GF-D8 (cell line): ENCODE results near the gene SCO2.
"Not testable (repeated sequence)": the region's sequence is repeated elsewhere in the genome, so short reads cannot be mapped to it uniquely, and the experiment has no call there.

ENCODE experiments used
- DNase-seq: peaks from one replicate; lab custom pipeline; 2025; lab: John Stamatoyannopoulos, UW

SCO2 gene

DNA sequence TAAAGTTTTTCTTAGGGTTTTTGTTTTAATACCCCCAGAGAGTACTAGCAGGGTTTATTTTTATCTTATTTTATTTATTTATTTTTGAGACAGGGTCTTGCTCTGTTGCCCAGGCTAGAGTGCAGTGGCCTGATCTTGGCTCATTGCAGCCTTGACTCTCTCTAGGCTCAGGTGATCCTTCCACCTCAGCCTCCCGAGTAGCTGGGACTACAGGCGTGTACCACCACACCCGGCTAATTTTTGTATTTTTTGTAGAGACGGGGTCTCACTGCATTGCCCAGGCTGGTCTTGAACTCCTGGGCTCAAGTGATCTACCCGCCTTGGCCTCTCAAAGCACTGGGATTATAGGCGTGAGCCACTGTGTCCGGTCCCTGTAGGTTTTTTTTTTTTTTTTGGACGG is 5.2 kb downstream of the SCO2 start:
- DNase-seq = not testable (repeated sequence)

DNA sequence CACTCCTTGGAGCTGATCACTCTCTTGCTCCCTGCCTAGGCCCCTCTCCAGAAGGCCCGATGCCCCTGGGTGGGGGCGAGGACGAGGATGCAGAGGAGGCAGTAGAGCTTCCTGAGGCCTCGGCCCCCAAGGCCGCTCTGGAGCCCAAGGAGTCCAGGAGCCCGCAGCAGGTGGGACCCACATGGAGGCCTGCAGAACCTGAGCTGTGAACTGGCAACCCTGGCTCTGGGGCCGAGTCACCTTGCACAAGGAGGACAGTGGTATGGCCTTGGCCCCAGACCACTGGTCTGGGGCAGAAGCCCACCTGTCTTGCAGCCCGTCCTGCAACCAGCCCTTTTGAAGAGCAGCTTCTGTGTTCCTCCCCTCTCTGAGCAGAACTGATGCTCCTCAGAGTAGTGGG is 6.2 kb downstream of the SCO2 start:
- DNase-seq = no peak

DNA sequence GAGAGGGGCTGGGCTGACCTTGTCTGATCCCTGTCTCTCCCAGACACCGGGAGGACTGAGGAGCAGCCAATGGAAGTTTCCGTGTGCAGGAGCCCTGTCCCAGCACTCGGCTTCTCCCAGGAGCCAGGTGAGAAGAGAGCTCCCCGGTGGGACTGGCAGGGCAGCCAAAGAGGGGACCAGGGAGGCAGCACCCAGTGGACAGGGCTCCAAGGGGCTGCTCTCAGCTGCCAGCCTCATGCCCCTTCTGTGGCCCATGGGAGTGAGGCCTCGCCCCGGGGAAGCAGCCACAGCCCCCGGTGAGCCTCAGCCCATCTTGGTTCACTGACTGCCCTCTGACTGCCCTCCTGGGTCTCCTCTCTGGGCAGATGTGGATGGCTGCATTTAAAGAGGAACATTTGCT is 6.8 kb downstream of the SCO2 start:
- no peak for DNase-seq

DNA sequence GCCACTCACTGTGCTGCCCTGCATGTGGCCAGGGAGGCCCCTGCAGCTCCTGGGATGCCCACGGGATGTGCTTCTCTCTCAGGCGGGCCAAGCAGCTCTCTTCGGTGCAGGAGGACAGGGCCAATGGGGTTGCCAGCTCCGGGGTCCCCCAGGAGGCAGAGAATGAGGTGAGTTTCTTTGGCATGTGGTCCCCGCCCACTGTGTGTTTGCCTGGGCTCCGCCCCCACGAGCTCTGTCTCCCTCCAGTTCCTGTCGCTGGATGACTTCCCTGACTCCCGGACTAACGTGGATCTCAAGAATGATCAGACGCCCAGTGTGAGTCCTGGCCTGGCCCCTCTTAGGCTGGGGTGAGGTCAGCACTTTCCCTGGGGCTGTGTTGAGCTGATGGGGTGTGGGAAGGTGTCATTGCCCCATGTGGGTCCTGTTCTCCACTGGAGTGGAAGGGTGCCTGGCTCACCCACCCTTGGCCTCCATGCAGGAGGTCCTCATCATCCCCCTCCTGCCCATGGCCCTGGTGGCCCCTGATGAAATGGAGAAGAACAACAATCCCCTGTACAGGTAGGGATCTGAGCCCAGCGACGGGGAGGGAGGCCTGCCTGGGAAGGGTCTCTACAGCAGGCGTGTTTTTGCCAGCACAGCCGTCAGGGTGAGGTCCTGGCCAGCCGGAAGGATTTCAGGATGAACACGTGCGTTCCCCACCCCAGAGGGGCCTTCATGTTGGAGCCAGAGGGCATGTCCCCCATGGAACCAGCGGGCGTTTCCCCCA is 7.7 kb downstream of the SCO2 start:
- DNase-seq = no peak

DNA sequence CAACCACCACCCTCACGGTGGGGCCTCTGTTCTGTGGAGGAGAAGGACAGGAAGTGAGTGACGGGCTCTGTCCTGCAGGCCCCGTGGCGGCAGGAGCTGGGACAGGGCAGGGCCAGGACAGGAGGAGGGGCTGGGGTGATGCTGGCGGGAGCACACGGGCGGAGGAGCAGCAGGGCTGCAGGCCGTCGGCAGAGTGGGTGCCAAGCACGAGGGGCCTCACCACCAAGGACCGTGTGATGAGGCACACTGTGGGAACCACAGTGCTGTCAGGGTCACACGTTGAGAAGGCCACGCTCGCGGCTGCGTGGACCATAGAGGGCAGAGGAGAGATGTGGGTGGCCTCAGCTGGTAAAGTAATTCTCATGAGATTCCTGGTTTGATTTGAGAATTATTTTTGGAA is 8.5 kb downstream of the SCO2 start:
- no peak for DNase-seq

DNA sequence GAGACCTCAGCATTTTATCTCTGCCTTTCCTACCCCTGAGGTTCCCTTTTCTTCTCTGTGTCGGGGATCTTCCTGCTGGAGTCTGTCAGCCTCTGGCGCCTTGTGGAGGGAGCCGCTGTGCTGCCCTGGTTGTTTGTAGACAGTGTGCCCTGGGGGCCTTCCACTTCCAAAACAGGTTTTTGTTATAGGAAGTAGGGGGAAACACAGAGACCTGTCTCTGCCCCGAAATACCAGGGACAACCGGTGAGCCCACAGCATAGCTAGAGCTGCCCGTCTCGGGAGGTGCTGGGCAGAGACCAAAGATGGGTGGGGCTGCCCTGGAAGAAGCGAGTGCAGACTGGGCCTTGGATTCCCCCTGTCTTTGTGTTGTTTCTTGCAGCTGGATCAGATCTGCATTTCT is 9.3 kb downstream of the SCO2 start:
- DNase-seq = no peak

DNA sequence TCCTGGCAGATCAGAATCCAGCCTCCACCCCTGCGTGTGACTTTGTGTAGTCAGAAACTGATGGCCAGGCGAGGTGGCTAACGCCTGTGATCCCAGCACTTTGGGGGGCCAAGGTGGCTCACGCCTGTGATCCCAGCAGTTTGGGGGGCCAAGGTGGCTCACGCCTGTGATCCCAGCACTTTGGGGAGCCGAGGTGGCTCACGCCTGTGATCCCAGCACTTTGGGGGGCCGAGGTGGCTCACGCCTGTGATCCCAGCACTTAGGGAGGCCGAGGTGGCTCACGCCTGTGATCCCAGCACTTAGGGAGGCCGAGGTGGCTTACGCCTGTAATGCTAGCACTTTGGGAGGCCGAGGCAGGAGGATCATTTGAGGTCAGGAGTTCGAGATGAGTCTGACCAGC is 12.2 kb downstream of the SCO2 start:
- DNase-seq = no peak

DNA sequence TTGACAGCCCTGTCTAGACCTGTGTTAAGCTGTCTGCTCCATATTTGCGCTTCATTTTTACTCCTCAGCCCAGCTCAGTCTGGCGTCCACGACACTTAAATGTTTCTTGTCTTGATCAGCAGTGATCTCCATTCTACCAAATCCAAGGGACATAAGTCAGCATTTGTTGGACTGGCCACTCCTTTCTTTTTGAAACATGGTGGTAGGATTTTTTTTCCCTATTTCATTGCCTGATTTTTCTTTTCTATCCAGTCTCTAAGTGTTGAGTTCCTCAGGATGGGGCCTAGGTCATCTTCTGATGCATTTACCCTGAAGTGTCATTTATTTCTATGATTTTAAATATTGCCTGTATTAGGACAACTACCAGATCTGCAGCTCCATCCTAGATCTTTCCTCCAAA is 16.5 kb downstream of the SCO2 start:
- no peak for DNase-seq

DNA sequence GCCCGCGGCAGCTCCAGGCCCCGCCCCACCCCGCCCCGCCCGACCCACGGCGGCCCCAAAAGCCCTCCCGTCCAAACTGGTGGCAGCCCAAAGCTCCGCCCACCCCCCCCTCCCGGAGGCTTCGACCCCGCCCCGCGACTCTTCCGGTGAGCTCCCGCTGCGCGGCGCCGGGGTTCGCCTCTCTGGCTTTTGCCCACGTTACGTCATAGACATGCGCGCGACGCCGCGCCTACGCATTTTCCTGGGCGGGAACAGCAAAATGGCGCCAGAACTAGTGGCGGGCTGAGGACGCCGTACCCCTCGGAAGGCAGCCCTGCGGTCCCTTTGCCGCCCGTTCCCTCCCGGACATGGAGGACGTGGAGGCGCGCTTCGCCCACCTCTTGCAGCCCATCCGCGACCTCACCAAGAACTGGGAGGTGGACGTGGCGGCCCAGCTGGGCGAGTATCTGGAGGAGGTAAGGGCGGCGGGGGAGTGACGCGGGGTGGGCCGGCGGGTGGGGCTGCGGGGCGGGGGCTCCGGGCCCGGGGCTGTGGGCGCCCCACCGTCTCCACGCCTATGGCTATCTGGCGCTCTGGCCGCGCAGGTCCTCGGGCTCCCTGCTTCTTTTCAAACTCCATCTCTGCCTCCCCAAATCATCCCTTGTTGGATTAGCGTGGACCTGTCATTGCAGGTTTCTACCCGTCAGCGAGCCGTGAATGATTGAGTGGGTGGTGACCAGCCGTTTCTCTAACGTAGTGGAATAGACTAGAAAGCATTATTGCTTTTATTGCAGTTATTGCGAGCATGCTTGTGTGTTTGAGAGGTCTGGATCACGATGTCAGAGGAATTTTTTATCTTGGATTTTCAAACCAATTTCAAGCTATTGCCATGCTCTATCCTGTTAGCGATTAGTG is 17.2 kb downstream of the SCO2 start, which contains the start of gene NCAPH2:
Gene NCAPH2 (plus strand): TSS at position 234 of the 894 bp plus-strand sequence. CDS start 114 bp downstream, at position 348.
- DNase-seq = peak; percentile 91

DNA sequence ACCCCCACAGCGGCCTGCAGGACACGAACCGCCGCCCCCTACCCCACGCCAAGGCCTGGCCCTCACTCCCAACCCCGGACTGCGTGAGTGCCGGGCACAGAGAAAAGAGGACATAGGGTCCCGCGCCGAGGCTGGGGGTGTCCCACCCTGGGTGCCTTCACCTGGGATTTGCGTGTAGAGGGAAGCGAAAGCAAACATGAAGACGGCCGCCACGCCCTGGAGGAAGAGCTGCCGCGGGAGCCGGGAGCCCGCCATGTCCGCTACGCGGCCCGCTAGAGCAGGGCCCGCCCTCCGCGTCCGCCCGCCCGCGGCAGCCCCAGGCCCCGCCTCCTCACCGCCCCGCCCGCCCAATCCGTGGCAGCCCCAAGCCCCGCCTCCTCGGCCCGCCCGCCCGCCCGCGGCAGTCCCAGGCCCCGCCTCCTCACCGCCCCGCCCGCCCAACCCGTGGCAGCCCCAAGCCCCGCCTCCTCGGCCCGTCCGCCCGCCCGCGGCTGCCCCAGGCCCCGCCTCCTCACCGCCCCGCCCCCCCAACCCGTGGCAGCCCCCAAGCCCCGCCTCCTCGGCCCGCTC is 17.9 kb downstream of the SCO2 start, which contains the start of gene LMF2:
Gene LMF2 (minus strand): TSS at position 282 of the 570 bp plus-strand sequence. CDS start 27 bp downstream, at position 255.
- no peak for DNase-seq

DNA sequence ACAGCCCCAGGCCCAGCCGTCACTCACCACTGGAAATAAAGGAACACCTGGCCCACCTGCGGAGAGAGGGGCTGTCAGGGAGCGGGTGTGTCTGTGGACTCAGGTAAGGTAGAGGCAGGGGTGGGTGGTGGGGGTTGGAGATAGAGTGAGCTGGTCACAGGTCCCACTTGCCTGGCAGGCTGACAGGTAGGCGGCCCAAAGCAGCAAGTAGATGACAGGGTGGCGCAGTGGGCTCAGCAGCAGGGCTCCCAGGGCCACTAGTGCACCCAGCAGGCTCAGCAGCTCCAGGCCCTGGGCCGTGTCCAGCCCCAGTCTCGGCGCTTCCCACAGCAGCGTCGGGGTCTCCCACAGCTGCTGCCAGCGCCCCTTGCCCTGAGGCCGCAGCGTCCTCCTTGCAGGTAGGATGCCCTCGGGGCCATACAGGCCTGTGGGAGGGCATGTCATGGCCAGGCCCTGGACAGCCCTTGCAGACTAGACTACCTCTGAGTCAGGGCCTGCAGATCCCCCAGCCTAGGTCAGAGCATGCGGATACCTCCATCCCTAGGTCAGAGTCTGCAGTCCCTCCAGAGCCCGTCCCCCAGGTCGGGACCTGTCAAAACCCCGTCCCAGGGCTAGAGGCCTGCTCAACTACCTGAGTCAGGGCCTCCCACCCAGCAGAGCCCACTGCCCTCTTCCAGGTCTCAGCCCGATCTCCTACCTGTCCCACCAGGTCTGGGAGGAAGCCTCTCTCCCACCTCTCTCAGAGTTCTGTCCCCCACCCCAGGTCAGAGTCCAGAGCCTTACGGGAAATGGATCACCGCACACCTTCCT is 18.6 kb downstream of the SCO2 start:
- no peak for DNase-seq

DNA sequence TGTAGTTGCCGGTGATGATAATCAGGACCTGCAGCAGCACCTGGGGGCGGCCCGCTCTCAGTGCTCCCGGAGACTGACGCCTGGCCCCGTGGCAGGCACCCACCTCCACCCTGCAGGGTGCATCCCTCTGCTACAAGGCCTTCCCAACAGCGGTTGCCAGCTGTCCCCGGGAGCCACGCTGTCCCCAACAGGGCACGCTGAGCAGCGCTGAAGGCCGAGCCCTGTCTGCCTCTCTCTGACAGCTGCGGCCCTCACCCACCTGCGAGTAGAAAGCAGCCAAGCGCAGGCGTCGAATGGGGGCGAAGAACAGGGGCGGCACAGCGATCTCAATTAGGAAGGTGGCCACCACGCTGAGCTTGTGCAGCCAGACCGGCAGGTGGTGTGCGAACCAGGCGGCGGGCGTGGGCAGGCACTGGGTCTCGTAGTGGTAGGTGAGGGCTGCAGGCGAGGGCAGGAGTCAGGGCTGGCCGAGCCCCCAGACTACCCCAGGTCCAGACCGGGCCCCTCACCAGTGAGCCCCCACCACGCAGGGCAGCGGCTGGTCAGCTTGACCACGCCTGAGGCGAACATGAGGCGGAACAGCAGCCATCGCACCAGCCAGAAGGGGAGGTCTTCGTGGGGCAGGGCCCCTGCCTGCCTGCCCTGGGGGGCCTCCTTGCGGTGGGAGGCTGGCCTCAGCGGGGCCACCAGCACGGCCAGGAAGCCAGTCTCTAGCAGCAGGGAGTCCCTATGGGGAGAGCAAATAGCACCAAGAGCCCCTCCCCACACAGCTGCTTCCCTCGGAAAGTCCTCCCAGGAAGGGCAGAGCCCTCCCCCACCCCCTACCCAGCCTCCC is 19.4 kb downstream of the SCO2 start:
- DNase-seq = no peak

DNA sequence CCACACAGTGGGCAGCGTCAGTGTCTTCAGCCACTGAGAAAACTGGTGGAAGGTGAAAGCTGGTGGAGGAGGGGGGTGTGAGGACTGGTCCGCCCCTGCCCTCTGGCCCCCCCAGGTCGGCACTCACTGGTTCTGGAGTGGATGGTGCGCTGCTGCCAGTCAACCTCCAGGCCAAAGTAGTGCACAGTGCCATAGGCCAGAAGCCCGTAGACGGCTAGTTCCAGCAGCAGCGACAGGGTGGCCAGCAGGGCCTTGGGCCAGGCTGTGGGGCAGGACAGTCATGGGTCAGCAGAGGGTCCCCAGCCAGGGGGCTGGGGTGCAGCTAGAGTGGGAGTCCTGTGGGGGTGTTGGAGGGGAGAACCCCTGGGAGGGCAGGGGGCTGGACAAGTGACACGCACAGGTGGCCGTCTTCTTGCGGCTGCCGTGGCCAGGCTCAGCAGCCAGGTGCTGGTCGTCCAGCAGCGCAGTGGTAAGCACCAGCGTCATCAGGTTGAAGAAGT is 20.1 kb downstream of the SCO2 start:
- no peak for DNase-seq

DNA sequence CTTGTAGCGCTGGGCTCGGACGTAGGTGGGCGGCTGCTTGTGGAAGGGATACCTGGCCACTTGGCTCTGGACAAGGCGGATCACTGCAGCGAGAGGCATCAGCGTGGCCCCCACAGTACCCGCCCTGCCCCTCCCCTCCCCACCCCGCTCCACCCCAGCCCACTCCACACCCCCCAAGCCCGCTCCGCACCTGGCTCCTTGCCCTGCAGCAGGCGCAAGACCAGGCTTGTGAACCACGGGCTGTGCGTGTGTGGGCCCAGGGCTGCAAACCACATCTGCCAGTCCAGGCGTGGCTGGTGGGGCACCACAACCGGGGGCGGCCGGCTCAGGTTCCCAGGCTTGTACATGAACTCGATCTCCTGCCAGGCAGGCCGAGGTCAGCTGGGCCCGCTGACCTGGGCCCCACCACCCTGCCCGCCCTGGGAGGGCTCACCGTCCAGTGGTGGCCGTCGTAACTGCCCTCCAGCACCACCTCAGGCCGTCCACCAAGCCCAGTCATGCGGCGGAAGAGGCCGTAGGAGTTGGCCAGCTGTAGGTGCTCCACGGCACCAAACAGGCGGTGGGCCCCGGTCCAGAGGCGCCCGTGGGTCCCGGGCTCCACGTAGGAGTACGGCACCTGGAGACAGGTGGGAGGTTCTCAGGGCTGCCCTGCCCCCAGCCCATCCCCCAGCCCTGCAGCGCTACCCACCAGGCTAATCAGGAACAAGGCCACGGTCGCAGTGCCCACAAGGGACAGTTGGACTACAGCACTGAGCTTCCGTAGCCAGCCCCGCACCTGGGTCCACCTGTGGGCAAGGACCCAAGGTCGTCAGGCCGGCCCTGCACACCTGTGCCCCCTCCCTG is 20.8 kb downstream of the SCO2 start:
- DNase-seq = no peak

DNA sequence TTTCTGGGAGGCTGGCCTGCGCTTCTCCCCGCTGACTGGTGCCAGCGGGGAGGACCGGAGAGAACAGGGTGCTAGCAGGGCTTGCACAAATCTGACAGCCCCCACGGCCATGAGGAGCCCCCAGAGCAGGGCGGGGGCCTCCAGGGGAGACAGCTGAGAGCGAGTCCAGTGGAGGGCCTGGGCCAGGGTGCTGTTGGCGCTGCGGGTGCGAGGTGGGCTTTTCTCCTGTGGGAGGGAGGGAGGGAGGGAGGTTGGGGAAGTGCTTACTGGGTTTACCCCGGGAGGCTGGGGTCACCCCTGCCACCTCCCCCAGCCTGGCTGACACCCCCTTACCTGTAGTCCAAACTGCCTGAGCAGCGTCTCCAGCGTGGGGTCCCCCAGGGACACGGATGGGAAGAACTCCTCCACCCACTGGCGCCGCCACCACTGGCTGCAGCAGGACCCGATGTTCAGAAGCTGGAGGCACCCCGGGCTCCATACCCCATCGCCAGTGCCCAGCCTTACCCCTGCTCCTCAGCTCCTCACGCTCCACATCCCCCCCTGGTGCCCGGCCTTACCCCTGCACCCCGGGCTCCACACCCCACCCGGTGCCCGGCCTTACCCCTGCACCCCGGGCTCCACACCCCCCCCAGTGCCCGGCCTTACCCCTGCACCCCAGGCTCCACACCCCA is 21.8 kb downstream of the SCO2 start:
- DNase-seq = no peak

DNA sequence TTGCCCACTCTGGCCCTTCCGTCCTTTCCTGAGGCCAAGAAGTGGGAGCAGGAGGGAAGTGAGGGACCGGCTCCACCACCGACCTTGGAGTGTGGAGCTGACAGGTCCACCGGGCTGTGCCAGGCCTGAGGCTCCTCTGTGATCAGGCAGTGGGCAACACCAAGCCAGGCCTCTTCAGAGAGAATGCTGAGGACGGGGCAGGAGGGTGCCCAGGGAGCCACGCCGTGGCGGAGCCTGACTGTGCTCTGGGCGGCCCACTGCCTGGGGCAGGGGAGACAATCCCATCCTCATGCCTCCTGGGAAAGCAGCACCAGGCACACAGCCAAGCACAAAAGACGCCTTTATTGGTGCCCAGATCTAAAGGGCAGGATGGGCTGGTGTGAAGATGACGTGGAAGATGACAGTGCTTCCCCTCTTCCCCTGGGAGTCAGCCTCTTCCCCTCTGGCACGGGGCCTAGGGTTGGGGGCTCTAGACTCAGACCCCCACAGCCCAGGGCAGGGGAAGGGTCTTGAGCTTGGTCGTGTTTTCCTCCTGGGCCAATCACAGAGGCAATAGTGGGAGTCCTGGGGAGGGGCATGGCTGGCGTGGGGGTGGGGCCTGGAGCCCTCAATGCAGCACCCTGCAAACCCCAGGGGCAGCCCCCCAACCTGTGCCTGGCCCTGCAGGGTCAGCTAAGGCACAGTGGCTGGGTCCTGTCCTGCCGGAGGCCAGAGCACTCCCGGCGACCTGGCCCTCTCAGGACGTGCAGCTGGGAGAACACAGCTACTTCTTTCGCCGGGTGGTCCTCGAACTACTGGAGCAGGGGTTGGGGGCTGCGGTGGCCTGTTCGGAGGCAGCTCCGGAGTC is 22.5 kb downstream of the SCO2 start:
- no peak for DNase-seq

DNA sequence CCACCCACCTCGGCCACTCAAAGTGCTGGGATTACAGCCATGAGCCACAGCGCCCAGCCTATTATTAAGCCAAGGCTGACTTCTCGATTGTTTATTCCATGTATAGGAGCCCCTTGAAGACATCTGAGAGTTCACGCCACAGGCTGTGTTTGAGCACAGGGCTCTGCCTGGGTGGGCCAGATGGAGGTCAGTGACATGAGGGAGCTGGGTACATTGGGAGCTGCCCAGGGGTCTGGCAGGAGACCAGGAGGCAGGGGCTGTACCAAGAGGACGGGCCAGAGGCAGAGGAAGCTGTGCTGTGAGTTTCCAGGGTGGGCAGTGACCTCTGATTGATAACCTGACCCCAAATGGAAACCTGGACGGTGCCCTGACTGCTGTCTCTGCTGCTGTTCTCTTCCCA is 23.3 kb downstream of the SCO2 start:
- DNase-seq = no peak

DNA sequence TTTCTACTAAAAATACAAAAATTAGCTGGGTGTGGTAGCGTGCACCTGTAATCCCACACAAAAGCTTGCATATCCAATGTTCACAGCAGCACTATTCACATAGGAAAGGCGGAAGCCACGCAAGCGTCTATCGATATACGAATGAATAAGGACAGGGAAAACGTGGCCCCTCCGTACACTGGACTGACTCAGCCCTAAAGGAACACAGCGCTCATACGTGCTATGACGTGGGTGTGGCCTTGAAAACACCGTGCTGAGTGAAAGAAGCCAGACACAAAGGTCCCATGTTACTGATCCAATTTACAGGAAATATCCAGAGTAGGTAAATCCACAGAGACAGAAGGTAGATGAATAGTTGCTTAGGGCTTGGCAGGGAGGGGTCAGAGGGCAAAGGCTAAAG is 24.9 kb downstream of the SCO2 start:
- DNase-seq = no peak
